Stomach (tissue), 4 donors: ENCODE measurements around the gene RDH8.

ENCODE experiments used
- EP300 ChIP-seq: sonication (generic); formaldehyde crosslinking; IDR thresholded peaks from one replicate; pipeline ENCODE4 v1.6.1; 2017; ENCODE audit warnings: antibody characterized with exemption
- POLR2A ChIP-seq, 4 donors: fragments of 450-650 bp; IDR thresholded peaks; one replicate each; pipeline ENCODE4 v1.6.1; 2016; ENCODE audit warnings: antibody characterized with exemption in 4 of 4, control low read depth in 2 of 4, mild to moderate bottlenecking in 1 of 4, moderate library complexity in 1 of 4

GRCh38 chr19:10000171-10000826, 13.0 kb upstream of the RDH8 start:
- no peak for TF ChIP-seq POLR2A (IDR thresholded peaks at IDR 0.05)
- TF ChIP-seq EP300: no peak
